Measurements from ENCODE around the gene BCL2L1.

DNA sequence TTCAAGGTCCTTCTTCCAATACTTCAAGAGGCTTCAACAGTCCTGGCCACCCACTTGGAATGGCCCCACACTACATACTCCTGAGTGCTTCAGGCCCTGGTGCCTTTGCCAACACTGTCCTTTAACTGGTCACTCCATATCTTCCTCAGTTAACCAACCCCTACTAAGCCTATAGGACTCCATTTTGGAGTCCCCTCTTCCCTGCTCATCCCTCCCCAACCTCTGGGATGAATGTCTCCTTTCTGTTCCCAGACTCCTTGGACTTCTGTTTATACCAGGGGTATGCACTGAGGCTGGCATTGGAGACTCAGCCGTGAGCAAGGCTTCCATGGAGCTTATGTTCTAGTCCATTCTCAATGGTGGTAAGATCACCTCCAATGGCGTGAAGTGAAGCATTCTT is 51.3 kb downstream of the BCL2L1 start:
- no peak for TF ChIP-seq GABPA (IDR thresholded peaks at IDR 0.05; ENCODE audit: low read depth)
- no peak for TF ChIP-seq CTCF (IDR thresholded peaks at IDR 0.05 in 2 of 3, conservative IDR thresholded peaks at IDR 0.05 in 1 of 3; ENCODE audit: control insufficient read depth in 2 of 3, extremely low read depth in 1 of 3, insufficient read depth in 1 of 3, low read depth in 3 of 3, low read length in 3 of 3)
- no peak for TF ChIP-seq POLR2AphosphoS5 (IDR thresholded peaks at IDR 0.05; ENCODE audit: low read length)
- TF ChIP-seq ZZZ3 (IDR thresholded peaks at IDR 0.05; ENCODE audit: control insufficient read depth, insufficient read length, low read depth) = no peak
